ENCODE results near the gene GRB10.

Gene GRB10

GRCh38 chr7:50540785-50541579 lies 241.7 kb downstream of the GRB10 start:
- no peak for DNase-seq

Measured in activated gamma-delta T cell (primary cell).